Transverse colon (tissue), 4 donors: ENCODE measurements around the gene OR10D3. TPM values are rescaled to one million over a fixed set of nuclear protein-coding genes. Genes with fewer than 3 reads are reported as not detected.
A peak's percentile ranks its signal among the peaks of the same experiment; 100 is the strongest.
"Not testable (repeated sequence)": the region's sequence is repeated elsewhere in the genome, so short reads cannot be mapped to it uniquely, and the experiment has no call there.

Experiments
- DNase-seq: peaks from one replicate; pipeline ENCODE4 v3.0.0-alpha.2; 2019
- H3K27ac ChIP-seq, 4 donors: fragments of 200-600 bp; sonication (generic); 2 replicates each; pipeline ENCODE4 v1.5.1; 2016 to 2018; ENCODE audit warnings: inconsistent platforms in 4 of 4
- H3K27me3 ChIP-seq: fragments of 200-600 bp; sonication (generic); 2 replicates; pipeline ENCODE4 v1.5.1; 2017; ENCODE audit warnings: inconsistent platforms
- H3K36me3 ChIP-seq, 4 donors: fragments of 200-600 bp; sonication (generic); 2 replicates each; pipeline ENCODE4 v1.5.1; 2017 to 2019; ENCODE audit warnings: inconsistent platforms in 4 of 4
- H3K4me1 ChIP-seq, 4 donors: fragments of 200-600 bp; sonication (generic); 2 replicates each; pipeline ENCODE4 v1.5.1; 2017 to 2020; ENCODE audit warnings: inconsistent platforms in 4 of 4
- H3K4me3 ChIP-seq, 4 donors: fragments of 200-600 bp; sonication (generic); 1 replicate in 1 of 4; 2 replicates in 3 of 4; pipeline versions ENCODE4 v1.5.1 to v1.6.1; 2017 to 2019; ENCODE audit warnings: inconsistent platforms in 4 of 4
- H3K9me3 ChIP-seq, 2 donors: fragments of 200-600 bp; sonication (generic); 2 replicates each; pipeline ENCODE4 v1.5.1; 2017 to 2019; ENCODE audit warnings: inconsistent platforms in 2 of 2
- EP300 ChIP-seq: sonication (generic); formaldehyde crosslinking; IDR thresholded peaks from one replicate; pipeline ENCODE4 v1.6.1; 2017; ENCODE audit warnings: antibody characterized with exemption, low read depth
- POLR2A ChIP-seq: fragments of 450-650 bp; IDR thresholded peaks from one replicate; pipeline ENCODE4 v1.6.1; 2016; ENCODE audit warnings: antibody characterized with exemption, mild to moderate bottlenecking, moderate library complexity
- POLR2AphosphoS5 ChIP-seq, 3 donors: sonication (generic); formaldehyde crosslinking; IDR thresholded peaks; one replicate each; pipeline ENCODE4 v1.6.1; 2016; ENCODE audit warnings: antibody characterized with exemption in 3 of 3
- WGBS, 2 donors: methylation state at CpG; one replicate each; pipeline ENCODE4 v1.1.5; 2018; ENCODE audit warnings: low coverage in 1 of 2; 5-methylcytosine and 5-hydroxymethylcytosine counted together
- in situ Hi-C, 4 donors: fragments of 200-750 bp; cut with MboI; loops; one replicate each; pipeline versions ENCODE4 v1.15.0 to v1.15.1; 2017; ENCODE audit warnings: low sequenced_read_pairs in 3 of 4, low pct_ligation_motif_present in 1 of 4, low pct_unique_long_range_greater_than_20kb in 1 of 4
- intact Hi-C: fragments of 100-400 bp; cut with DNase I; formaldehyde crosslinking; loops from one replicate; pipeline ENCODE4 v1.15.1; 2023; ENCODE audit warnings: low total_unique reads
- total RNA-seq, 4 donors: library from RNA; depleted of rRNA; stranded (reverse); fragments of >200 nt; gene quantifications; one replicate each; pipeline ENCODE4 v1.1.0, GENCODE V29; 2016
- TF ChIP-seq, protein P1 (sequence below), 5 experiments: fragments of 200-600 bp in 3 of 5; fragments of 450-650 bp in 2 of 5; sonication (generic) in 3 of 5; IDR thresholded peaks; 1 replicate in 2 of 5; 2 replicates in 3 of 5; pipeline ENCODE4 v1.5.1; 2016 to 2017; ENCODE audit warnings: antibody characterized with exemption in 5 of 5, inconsistent platforms in 3 of 5, mild to moderate bottlenecking in 2 of 5, moderate library complexity in 1 of 5

OR10D3 gene
- total RNA-seq, 4 donors from 2014 or later, result not detected

DNA sequence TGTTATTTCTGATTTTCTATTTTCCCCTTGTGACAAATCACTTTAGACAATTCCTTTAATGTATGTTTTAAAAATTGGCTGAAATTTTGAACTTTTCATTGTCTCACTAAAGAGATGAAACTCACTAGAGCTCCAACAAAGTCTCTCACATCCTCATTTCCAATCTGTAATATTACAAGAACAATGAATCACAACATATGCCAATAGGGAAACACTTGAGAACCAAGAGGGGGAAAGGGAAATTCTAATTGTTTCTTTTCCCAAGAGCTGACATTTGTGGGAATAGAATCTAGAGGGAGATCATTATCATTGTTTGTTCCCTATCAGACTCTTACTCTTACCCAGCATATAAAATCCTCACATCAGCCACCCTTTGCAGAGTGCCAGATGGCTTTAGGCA, 28.2 kb downstream of the OR10D3 start:
- H3K36me3 ChIP-seq, result no peaks in the 10 kb centered on the region
- intact Hi-C loops, result no loop called here
- no peaks in the 10 kb centered on the region for H3K9me3 ChIP-seq

DNA sequence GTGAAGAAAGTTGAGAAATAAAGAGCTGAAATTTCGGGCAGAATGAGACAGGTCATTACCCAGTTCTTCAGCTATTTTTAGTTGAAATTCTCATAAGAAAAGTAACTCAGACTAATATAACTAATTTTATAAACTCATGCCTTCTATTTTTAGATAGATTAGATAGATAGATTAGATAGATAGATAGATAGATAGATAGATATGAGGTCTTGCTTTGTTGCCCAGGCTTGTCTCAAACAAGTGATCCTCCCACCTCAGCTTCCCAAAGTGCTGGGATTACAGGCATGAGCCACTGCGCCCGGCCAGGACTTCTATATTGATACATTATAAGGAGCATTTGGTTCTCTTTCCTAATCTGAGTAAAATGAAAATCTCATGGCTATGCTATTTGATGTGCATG, 30.9 kb downstream of the OR10D3 start:
- Histone ChIP-seq H3K4me3 (no peak overlapping the region), H3K27ac (no peak overlapping the region), H3K27me3 (no peaks in the 10 kb centered on the region), H3K4me1 (no peaks in the 10 kb centered on the region), H3K36me3 (no peaks in the 10 kb centered on the region), H3K9me3 (no peaks in the 10 kb centered on the region)
- 71 to 76% methylated on average over 3 of the region's 3 CpGs for WGBS, 2 donors
- no peak for DNase-seq
- TF ChIP-seq POLR2A (no peak), POLR2AphosphoS5 (IDR thresholded peaks at IDR 0.05) (no peak), EP300 (no peak)
- in situ Hi-C loops (no loop called here), intact Hi-C loops (no loop called here)

More for the DNA sequence above, 28.2 kb downstream of the OR10D3 start:
- no peak for DNase-seq
- H3K27me3 ChIP-seq, result no peaks in the 10 kb centered on the region
- TF ChIP-seq EP300, result no peak
- TF ChIP-seq, protein P1, sequence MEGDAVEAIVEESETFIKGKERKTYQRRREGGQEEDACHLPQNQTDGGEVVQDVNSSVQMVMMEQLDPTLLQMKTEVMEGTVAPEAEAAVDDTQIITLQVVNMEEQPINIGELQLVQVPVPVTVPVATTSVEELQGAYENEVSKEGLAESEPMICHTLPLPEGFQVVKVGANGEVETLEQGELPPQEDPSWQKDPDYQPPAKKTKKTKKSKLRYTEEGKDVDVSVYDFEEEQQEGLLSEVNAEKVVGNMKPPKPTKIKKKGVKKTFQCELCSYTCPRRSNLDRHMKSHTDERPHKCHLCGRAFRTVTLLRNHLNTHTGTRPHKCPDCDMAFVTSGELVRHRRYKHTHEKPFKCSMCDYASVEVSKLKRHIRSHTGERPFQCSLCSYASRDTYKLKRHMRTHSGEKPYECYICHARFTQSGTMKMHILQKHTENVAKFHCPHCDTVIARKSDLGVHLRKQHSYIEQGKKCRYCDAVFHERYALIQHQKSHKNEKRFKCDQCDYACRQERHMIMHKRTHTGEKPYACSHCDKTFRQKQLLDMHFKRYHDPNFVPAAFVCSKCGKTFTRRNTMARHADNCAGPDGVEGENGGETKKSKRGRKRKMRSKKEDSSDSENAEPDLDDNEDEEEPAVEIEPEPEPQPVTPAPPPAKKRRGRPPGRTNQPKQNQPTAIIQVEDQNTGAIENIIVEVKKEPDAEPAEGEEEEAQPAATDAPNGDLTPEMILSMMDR (IDR thresholded peaks at IDR 0.05), result no peak
- TF ChIP-seq POLR2AphosphoS5 (IDR thresholded peaks at IDR 0.05), result no peak
- TF ChIP-seq POLR2A, result no peak
- H3K4me1 ChIP-seq, result no peaks in the 10 kb centered on the region
- no peak overlapping the region for H3K4me3 ChIP-seq
- in situ Hi-C loops, result no loop called here
- no peak overlapping the region for H3K27ac ChIP-seq

DNA sequence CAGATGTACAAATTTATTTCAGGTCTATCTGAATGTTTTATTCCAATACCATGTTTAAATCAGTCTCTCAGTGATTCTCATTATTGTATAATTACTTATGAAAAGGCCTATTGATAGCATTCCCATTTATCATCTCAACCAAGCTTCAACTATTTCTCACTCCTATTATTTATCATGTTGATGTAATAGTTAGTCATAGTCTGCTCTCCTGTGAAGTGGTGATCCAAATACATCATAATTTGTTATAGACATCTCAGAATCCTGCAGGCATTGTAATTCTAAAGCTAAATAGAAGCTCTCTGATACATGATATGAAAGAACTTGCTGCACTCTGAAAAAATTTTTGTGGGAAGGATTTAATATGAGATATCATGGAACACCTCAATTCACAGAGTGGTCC, 36.0 kb downstream of the OR10D3 start:
- in situ Hi-C loops (no loop called here), intact Hi-C loops (no loop called here)
- no peak overlapping the region for H3K27ac ChIP-seq
- H3K27me3 ChIP-seq, result no peaks in the 10 kb centered on the region
- H3K9me3 ChIP-seq, result no peaks in the 10 kb centered on the region
- DNase-seq, result no peak
- H3K36me3 ChIP-seq, result no peaks in the 10 kb centered on the region
- peaks cover 0 to 5% (median 2%) of the 10 kb centered on the region in 4 donors for H3K4me1 ChIP-seq
- H3K4me3 ChIP-seq, result no peak overlapping the region
- TF ChIP-seq EP300 (no peak), POLR2AphosphoS5 (IDR thresholded peaks at IDR 0.05) (no peak), POLR2A (no peak)
- TF ChIP-seq, protein P1 (IDR thresholded peaks at IDR 0.05), result no peak

DNA sequence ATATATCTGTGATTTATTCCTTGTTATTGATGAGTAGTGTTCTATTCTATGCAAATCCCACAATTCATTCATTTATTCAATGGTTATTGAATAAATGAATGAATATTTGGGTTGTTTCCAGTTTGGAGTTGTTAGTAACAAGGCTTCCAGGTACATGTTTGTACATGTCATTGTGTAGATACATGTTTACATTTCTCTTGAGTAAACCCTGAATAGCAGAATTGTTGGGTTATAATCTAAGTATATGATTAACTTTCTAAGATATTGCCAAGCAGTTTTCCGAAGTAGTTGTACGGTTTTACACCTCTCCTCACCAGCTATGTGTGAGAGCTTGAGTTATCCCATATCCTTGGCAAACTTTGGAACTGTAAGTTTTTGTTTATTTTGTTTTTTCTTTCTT, 39.3 kb downstream of the OR10D3 start:
- H3K4me3 ChIP-seq, result no peak overlapping the region
- no peaks in the 10 kb centered on the region for H3K9me3 ChIP-seq
- no peak for DNase-seq
- TF ChIP-seq POLR2AphosphoS5 (IDR thresholded peaks at IDR 0.05), result no peak
- TF ChIP-seq EP300, result no peak
- TF ChIP-seq, protein P1 (IDR thresholded peaks at IDR 0.05), result no peak
- TF ChIP-seq POLR2A, result no peak
- in situ Hi-C loops, result no loop called here
- no peaks in the 10 kb centered on the region for H3K36me3 ChIP-seq
- 52 to 55% methylated on average over 2 of the region's 2 CpGs for WGBS, 2 donors
- peaks cover 0 to 5% (median 2%) of the 10 kb centered on the region in 4 donors for H3K4me1 ChIP-seq
- H3K27ac ChIP-seq, result peak overlapping the region in 1 of 4 donors; percentile 36
- H3K27me3 ChIP-seq, result no peaks in the 10 kb centered on the region
- intact Hi-C loops, result no loop called here

DNA sequence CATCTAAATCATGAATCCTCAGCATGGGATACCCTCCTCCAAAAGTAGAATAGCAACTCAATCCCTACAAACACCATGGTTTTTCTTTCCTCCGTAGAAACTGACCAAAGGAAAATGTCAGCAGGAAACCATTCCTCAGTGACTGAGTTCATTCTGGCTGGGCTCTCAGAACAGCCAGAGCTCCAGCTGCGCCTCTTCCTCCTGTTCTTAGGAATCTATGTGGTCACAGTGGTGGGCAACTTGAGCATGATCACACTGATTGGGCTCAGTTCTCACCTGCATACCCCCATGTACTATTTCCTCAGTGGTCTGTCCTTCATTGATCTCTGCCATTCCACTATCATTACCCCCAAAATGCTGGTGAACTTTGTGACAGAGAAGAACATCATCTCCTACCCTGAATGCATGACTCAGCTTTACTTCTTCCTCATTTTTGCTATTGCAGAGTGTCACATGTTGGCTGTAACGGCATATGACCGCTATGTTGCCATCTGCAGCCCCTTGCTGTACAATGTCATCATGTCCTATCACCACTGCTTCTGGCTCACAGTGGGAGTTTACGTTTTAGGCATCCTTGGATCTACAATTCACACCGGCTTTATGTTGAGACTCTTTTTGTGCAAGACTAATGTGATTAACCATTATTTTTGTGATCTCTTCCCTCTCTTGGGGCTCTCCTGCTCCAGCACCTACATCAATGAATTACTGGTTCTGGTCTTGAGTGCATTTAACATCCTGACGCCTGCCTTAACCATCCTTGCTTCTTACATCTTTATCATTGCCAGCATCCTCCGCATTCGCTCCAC, 41.7 kb downstream of the OR10D3 start:
- DNase-seq, H3K27me3 ChIP-seq, H3K4me3 ChIP-seq, H3K9me3 ChIP-seq, in situ Hi-C loops, H3K27ac ChIP-seq, H3K36me3 ChIP-seq, intact Hi-C loops, H3K4me1 ChIP-seq: not testable (repeated sequence)
- WGBS, 2 donors, result 59 to 88% methylated on average over 6 to 9 of the region's 9 CpGs
